ENCODE data around the gene TRIM4. TPM values are rescaled to one million over a fixed set of nuclear protein-coding genes. Genes with fewer than 3 reads are reported as not detected.
A peak's percentile ranks its signal among the peaks of the same experiment; 100 is the strongest.
"Not testable (repeated sequence)": the region's sequence is repeated elsewhere in the genome, so short reads cannot be mapped to it uniquely, and the experiment has no call there.

TRIM4 gene
- total RNA-seq, 1 donor from 2014 or later, result 17.5 TPM

DNA sequence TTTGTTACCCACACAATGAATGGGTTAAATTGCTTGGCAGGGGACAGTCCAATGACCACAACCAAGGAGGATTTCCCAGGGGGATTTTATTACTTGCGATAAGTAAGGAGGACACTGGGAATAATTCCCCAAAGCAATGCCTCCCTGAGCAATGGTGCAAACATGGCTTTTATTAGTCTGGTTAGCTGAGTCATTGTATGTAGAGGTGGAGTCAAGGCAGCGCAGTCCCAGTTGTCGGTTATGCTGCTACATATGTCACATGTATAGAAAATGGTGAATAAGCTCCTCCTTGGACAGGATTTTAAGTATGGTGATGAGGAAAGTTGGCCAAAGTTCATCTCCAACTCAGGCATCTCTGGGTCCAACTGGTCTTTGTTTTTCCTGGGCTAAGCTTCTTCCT is 3.9 kb upstream of the TRIM4 start:
- no peak for DNase-seq (ENCODE audit: low read depth in 2 of 2)

DNA sequence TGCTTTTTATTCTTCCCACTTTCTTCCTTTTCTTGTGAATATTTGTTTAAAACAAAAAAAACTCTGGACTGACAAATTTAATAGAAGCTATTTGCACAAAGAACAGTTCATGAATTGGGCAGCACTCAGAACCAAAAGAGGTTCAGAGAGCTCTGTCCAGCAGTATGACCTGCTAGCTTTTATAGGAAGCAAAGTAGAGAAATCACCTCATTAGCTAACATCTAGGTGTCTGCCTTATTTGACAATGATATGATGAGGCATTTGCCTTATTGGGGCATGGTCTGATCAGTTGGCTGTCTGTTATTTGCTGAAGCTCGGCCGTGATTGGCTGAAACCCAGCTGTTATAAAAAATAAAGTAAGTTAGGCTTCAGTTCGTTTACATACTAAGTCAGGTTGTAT is 819 bp upstream of the TRIM4 start:
- DNase-seq (ENCODE audit: low read depth in 2 of 2), result peak; percentile 16 to 18

DNA sequence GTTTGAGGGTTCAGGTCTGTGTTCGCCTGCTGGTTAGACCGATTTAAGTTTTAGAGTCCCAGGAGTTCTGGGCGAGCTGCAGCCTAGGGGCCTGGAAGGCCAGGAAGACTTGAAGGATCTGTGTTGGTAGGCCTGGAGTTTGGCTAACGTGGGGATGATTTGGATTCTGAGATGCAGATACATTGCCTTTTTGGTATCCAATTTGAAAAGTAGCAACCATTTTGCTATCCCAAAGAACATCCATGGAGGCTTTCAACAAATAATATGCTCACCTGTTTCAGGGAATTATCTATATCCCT is 433 bp upstream of the TRIM4 start:
- DNase-seq (ENCODE audit: low read depth in 2 of 2), result no peak

DNA sequence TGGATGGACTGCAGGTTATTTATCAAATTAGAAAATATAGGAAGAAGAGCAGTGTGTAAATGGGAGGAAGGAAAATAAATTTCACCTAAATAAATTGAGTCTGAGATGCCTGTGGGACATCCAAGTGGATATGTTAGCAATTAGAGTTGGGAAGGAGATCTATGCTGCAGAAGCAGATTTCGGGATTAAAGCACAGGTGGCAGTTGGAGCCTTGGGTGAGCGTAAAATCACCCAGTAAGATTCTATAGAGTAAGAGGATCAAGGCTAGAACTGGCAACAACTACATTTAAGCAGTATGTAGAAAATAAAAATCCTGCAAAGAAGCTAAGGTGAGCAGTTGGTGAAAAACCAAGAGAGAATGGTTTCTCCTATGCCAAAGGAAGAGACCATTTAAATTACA is 8.4 kb downstream of the TRIM4 start:
- DNase-seq (ENCODE audit: low read depth in 2 of 2), result no peak

DNA sequence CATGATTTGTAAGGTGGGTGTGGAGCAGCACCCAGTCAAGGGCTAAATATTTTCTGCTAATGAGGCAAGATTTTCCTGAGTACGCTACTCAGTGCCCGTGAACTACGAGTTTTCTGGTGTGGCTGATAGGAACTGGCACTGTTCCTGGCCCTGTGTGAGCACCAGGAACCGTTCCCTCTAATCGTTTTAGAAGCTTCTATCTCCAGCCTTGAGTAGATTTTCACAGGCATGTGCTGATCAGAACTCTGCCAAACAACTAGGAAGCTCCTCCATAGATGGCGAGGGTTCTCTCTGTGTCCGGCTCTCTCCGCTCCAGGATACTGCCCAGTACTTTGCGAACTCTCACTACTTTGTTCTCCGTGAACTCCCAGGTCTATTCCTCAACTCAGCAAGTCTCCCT is 17.7 kb downstream of the TRIM4 start:
- no peak for DNase-seq (ENCODE audit: low read depth in 2 of 2)

DNA sequence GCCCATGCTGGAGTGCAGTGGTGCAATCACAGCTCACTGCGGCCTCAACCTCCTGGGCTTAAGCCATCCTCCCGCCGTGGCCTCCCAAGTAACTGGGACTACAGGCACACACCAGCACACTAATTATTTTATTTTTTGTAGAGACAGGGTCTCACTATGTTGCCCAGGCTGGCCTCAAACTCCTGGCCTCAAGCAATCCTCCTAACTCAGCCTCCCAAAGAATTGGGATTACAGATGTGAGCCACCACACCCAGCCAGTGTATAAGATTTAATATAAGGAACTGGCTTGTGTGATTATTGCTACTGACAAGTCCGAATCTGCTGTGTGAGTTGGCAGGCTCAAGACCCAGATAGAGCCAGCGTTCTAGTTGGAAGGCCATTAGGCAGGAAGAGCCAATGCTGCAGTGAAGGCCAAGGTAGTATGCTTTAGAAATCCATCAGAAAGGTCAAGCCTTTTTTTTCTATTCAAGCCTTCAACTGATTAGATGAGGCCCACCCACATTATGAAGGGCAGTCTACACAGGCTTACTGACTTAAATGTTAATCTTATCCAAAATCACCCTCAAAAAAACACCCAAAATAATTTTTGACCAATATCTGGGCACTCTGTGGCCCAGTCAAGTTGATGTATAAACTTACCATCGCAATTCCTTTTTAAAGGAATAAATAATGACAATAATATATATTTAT is 19.4 kb downstream of the TRIM4 start:
- no peak for DNase-seq (ENCODE audit: low read depth in 2 of 2)

DNA sequence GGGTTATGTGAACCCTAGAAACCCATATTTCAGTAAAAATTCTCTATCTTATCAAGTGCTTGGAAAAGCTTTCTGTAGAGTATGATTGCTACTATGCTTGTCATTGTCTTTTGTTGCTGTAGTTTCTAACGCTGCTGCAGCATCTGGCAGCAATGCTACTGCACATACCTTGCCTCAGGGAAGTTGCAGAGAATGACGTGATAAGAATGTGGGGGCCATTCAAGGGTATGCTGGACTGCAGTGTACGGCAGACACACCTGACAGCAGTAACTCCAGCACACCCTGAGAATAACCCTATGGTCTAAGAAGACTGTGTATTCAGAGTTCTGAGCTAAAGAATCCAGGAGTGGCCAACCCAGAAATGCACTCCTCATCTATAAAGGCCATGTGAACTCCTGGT is 20.5 kb downstream of the TRIM4 start:
- DNase-seq (ENCODE audit: low read depth in 2 of 2), result no peak

DNA sequence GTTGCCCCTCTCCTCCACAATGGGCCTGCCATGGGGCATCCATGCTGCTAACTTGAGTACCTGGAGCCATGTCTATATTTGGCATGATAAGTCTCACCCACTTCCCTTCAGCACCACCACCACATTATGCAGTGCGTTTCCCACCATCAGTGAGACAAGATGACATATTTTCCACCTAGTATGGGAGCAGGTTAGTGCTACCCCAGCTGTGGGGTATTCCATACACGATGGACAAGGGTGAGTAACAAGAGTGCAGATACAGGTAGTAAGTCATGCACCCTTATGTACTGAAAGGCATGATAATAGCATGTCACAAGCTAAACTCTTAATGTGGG is 21.3 kb downstream of the TRIM4 start:
- DNase-seq (ENCODE audit: low read depth in 2 of 2), result no peak

DNA sequence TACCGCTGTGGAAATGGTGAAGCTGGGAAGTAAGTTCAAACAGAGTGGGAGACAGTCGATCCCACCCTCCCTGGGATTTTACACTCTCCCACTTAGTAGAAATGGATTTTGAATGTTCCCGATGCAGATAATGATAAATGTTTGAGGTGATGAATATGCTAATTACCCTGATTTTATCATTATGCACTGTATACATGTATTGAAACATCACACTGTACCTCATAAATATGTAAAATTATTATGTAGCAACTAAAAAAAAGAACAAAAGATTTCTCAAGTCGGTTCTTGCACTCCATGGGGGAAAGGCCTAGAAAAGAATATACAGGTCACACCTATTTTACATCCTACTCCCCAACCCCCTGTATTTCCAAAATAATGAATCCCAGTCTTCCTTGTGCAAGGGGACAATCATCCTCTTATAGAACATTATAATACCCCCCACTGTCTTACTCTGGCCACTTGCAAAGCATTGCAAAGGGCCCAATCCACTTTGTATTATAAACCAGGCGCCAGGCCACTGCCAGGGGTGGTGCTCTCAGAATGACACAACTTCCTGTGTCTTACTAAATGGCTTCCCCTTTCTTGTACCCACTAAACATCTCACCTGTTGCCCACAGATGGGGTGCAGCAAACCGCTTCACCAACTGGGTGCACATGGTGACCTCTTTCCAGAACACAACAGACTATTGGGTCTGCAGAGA is 21.9 kb downstream of the TRIM4 start:
- DNase-seq (ENCODE audit: low read depth in 2 of 2), result no peak

DNA sequence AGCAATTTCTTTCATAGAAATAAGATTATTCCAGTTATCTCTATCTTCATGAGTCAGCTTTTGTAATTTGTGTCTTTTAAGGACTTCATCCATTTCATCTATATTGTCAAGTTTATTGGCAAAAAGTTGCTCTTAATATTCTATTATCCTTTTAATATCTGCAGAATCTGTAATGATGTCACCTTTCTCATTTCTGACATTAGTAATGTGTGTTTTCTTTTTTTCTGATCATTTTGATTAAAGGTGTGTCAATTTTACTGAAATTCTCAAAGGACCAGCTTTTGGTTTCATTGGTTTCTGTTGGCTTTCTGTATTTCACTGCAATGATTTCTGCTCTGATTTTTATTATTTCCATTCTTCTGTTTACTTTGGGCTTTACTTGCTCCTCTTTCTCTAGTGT is 24.6 kb downstream of the TRIM4 start:
- DNase-seq (ENCODE audit: low read depth in 2 of 2), result no peak

DNA sequence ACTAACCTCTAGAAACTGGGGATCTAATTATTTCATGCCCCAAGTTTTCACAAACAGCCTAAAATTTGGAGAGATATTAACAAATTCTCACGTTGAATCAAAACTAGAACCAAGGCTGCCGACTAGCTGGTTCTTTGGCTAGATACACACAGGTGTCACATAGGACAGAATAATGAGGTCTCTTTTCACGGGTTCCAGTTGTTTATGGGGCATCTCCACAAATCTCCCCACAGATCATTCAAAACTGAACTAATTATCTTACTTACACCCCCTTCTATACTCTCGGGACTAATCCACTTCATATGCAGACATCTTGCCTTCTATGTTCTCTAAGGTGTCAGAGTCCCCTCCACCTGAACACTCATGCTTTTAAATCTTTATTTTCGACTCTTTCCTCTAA is 26.1 kb downstream of the TRIM4 start:
- no peak for DNase-seq (ENCODE audit: low read depth in 2 of 2)

DNA sequence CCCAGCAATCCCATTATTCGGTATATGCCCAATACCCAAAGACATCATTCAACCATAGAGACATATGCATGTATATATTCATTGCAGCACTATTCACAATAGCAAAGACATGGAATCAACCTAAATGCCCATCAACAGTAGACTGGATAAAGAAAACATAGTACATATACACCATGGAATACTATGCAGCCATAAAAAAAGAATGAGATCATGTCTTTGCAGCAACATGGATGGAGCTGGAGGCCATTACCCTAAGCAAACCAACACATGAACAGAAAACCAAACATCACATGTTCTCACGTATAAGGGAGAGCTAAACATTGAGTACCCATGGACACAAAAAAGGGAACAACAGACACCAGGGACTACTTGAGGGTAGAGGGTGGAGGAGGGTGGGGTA is 29.0 kb downstream of the TRIM4 start:
- DNase-seq (ENCODE audit: low read depth in 2 of 2), result not testable (repeated sequence)

DNA sequence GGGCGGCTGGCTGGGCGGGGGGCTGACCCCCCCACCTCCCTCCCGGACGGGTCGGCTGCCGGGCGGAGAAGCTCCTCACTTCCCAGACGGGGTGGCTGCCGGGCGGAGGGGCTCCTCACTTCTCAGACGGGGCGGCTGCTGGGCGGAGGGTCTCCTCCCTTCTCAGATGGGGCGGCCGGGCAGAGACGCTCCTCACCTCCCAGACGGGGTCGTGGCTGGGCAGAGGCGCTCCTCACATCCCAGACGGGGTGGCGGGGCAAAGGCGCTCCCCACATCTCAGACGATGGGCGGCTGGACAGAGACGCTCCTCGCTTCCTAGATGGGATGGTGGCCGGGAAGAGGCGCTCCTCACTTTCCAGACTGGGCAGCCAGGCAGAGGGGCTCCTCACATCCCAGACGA is 31.0 kb downstream of the TRIM4 start:
- DNase-seq (ENCODE audit: low read depth in 2 of 2), result not testable (repeated sequence)

DNA sequence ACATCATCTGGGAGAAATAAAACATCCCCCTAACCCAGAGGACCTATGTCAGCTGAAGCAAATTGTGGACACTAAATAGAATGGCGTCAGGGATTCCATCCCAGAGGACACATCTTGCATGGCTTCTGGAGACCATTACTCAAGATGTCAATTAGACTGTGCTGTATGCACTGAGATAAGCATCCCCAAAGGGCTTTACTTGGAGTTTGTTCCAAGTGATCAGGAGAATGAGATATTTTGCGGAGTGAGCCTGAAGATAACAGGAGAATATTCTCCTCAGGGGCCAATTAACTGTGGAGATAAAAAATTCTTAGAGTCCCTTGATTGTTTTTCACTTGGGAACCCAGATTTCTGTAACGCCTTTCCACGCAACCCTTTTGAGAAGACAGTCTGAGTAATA is 38.0 kb downstream of the TRIM4 start:
- DNase-seq (ENCODE audit: low read depth in 2 of 2), result no peak

DNA sequence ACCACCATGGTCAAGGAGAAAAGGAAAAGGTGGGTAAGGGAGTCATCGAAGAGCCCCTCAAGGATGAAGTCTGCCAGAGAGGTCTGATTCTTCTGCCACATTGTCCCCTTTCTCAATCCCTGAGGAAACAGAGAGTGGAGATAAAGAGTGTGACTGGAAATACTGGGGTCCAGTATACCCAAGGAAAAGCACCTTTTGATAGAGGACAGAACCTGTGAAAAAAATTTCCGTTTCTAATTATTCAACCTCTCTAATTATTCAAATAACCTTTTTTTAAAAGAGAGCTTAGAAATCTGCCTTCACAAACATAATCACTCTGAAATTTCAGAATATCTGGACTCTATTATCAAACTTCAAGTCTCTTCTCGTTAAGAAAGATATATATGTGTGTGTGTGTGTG is 42.4 kb downstream of the TRIM4 start, which contains the start of gene OR2AE1:
Gene OR2AE1 (minus strand): TSS at position 101 of the 400 bp plus-strand sequence. CDS start 0 bp downstream, at position 101.
- no peak for DNase-seq (ENCODE audit: low read depth in 2 of 2)

DNA sequence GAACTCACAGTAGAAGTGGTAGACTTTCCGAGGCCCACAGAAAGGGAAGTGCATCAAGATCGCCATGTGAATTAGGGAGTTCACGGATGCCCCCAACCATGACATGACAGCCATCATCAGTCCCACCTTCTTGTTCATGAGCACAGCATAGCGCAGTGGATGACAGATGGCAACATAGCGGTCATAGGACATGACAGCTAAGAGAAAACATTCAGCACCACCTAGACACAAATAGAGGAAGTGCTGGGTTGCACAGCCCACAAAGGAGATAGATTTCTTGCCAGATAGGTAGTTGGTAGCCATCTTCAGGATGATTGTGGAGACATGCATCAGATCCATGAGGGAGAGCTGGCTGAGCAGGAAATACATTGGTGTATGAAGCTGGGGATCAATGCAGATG is 42.8 kb downstream of the TRIM4 start:
- no peak for DNase-seq (ENCODE audit: low read depth in 2 of 2)

DNA sequence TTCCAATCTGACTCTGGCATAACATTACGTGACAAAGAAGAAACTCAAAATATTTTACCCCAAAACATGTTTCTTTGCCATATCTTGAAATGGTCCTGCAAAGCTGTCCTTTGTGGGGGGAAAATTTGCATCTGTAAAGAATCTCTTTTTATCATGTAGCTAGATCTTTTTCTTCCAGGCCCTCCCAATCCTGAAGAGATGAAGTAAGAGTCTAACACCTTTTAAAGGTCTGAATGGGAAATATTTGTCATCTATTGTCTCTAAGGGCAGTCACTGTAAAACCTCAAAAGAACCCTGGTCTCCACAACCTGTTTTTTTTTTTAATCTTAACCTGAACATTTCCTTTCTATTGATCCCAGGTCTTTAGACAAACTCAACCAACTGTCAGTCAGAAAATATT is 51.1 kb downstream of the TRIM4 start:
- DNase-seq (ENCODE audit: low read depth in 2 of 2), result no peak

DNA sequence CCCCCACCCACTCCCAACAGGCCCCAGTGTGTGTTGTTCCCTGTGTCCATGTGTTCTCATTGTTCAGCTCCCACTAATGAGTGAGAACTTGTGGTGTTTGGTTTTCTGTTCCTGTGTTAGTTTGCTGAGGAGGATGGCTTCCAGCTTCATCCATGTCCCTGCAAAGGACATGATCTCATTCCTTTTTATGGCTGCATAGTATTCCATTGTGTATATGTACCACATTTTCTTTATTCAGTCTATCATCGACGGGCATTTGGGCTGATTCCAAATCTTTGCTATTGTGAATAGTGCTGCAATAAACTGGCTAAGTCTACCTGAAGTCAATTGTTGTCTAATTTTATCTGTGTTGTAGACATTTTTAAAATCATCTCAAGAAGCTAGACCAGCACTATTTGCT is 51.9 kb downstream of the TRIM4 start:
- DNase-seq (ENCODE audit: low read depth in 2 of 2), result not testable (repeated sequence)

DNA sequence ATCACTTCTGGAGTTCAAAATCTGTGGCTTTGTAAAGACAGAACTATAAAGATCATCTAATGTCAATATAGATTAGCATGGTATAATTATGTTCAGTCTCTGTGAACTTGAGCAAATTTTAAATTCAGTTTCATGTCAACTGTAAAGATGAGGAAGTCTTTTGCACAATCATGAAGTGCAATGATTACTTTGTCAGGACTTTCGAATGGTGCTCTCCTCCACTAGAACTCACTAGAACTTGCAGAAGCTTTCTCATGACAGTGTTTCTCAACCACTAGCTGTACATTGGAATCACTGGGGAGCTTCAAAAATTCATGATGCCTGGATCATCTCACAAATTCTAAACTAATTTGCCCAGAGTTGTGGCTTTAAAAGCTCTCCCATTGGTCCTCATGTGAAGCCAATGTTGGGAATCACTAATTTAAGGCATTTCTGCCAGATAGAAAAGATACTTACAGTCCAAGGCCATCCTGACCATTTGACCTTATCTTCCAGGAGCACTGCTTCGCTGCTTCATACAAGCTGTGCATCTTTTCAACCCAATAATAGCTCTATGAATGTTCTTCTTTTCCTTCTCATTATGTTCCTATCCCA is 55.4 kb downstream of the TRIM4 start:
- DNase-seq (ENCODE audit: low read depth in 2 of 2), result no peak

DNA sequence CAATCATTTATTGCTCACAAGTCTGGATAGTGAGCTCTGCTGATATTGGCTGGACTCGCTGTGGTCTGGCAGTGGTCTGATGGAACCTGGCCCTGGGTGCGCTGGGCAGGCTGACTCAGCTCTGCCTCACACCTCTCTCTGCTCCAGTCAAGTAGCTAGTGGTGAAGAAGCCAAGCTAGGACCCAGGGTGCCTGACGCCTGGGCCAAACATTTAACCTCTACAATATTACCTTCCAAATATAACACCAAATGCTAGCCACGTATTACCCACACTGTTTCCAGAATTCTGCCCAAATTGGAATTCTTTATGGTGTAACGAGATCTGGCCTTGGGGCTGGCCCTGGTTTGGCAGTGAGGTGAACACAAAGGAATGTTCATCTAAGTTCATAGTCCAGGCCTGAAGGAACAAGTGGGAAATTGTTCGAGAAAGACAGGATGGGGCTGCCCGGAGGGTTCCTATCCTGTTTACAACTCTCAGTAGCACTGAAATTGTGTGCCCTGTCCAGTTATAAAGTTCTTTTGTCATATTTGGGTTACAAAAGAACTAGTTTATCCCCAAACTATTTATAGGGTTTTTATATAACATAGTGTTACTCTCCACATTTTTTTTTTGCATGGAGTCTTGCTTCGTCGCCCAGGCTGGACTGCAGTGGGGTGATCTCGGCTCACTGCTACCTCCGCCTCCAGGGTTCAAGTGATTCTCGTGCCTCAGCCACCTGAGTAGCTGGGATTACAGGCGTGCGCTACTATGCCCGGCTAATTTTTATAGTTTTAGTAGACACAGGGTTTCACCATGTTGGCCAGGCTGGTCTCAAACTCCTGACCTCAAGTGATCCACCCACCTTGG is 58.8 kb downstream of the TRIM4 start:
- peak in 1 of 2 donors; percentile 26 for DNase-seq (ENCODE audit: low read depth in 2 of 2)

DNA sequence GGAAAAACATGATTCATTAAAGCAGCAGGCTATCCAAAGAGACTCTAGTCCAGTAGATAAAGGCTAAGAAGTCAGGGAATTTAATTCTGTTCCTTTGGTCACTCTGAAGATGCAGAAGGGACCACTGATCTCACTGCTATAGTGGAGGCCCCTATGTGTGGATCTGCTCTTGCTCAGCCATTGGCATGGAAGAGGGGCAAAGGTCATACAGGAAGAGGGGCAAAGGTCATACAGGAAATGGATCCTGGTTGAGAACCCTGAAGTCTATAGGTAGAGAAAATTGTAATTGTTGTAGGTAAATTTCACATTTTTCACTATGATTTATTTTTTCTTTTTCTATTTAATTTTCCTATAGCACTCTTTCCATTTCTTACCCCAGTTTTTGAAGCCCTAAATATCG is 64.1 kb downstream of the TRIM4 start:
- no peak for DNase-seq (ENCODE audit: low read depth in 2 of 2)
